K562 (cell line): ENCODE results near the gene KAZN. TPM values are rescaled to one million over a fixed set of nuclear protein-coding genes. Genes with fewer than 3 reads are reported as not detected.

Experiments
- BCL6 ChIP-seq: fragments of 250-450 bp; sonication (Bioruptor Pico); IDR thresholded peaks from 2 replicates; pipeline ENCODE4 v1.4.0; 2020
- CEBPG ChIP-seq, 3 experiments: fragments of 200-800 bp in 1 of 3; sonication (Bioruptor generic) in 1 of 3; sonication (generic) in 1 of 3; formaldehyde crosslinking in 1 of 3; IDR thresholded peaks in 2 of 3; conservative IDR thresholded peaks in 1 of 3; 2 replicates each; pipeline versions ENCODE4 v1.6.1 to v1.8.0; 2016 to 2022; ENCODE audit warnings: missing compliant biosample characterization in 2 of 3, missing genetic modification characterization in 2 of 3, mild to moderate bottlenecking in 1 of 3, missing genetic modification reagents in 1 of 3
- ETV1 ChIP-seq: fragments of 450-650 bp; conservative IDR thresholded peaks from 2 replicates; pipeline ENCODE4 v1.6.1; 2016; ENCODE audit warnings: missing genetic modification characterization, control low read depth, low read depth, missing compliant biosample characterization
- MBD2 ChIP-seq: sonication (generic); IDR thresholded peaks from 2 replicates; pipeline ENCODE4 v1.6.1; 2016; ENCODE audit warnings: low read depth, borderline replicate concordance
- MXI1 ChIP-seq: IDR thresholded peaks from 2 replicates; pipeline ENCODE4 v1.6.1; 2011; ENCODE audit warnings: low read depth, mild to moderate bottlenecking, improper control_type of control experiment, low read length
- SMAD4 ChIP-seq: fragments of 250-450 bp; sonication (Bioruptor Pico); conservative IDR thresholded peaks from 2 replicates; pipeline ENCODE4 v1.8.0; 2021; ENCODE audit warnings: inconsistent platforms, mild to moderate bottlenecking, moderate library complexity
- TARDBP ChIP-seq: fragments of 450-650 bp; IDR thresholded peaks from 2 replicates; pipeline ENCODE4 v1.6.1; 2016
- TCF7 ChIP-seq: sonication (generic); IDR thresholded peaks from 2 replicates; pipeline ENCODE4 v1.6.1; 2016; ENCODE audit warnings: antibody characterized with exemption, borderline replicate concordance
- WHSC1 ChIP-seq: IDR thresholded peaks from one replicate; pipeline ENCODE4 v1.6.1; 2012; ENCODE audit warnings: low read length, control low read depth, inconsistent platforms
- ZNF263 ChIP-seq: sonication (generic); formaldehyde crosslinking; IDR thresholded peaks from 2 replicates; pipeline ENCODE4 v1.8.0; 2022; ENCODE audit warnings: mild to moderate bottlenecking, missing genetic modification reagents, borderline replicate concordance
- polyA plus RNA-seq, 8 experiments: library from polyadenylated mRNA; depleted of rRNA in 4 of 8; stranded (reverse) in 5 of 8; unstranded in 3 of 8; fragments of >200 nt; fragmentation: Nextera tagmentation in 2 of 8; fragmentation: Illumina TruSeq in 1 of 8; extraction: Ambion mirVana in 2 of 8; extraction: Trizol in 1 of 8; gene quantifications; 2 replicates each; pipeline versions ENCODE4 v1.2.1 to v1.2.3, GENCODE V29; 2011 to 2014; ENCODE audit warnings: inconsistent platforms in 1 of 8, missing spikeins in 1 of 8
- total RNA-seq, 7 experiments: library from RNA; depleted of rRNA in 6 of 7; stranded (reverse); fragments of >200 nt in 6 of 7; fragmentation: Illumina TruSeq in 2 of 7; extraction: Trizol in 2 of 7; gene quantifications; 2 replicates each; pipeline versions ENCODE4 v1.2.1 to v1.2.3, GENCODE V29; 2011 to 2021; ENCODE audit warnings: low replicate concordance in 1 of 7
- TF ChIP-seq, protein P1 (sequence below): fragments of 250-450 bp; sonication (Bioruptor Pico); IDR thresholded peaks from 2 replicates; pipeline ENCODE4 v1.5.0; 2020; ENCODE audit warnings: mild to moderate bottlenecking, borderline replicate concordance
- TF ChIP-seq, protein P2 (sequence below): fragments of 250-450 bp; sonication (Bioruptor Pico); IDR thresholded peaks from 2 replicates; pipeline ENCODE4 v1.4.0; 2020
- TF ChIP-seq, protein P3 (sequence below): fragments of 250-450 bp; sonication (Bioruptor Pico); IDR thresholded peaks from 2 replicates; pipeline ENCODE4 v1.8.0; 2021; ENCODE audit warnings: borderline replicate concordance, mild to moderate bottlenecking, moderate library complexity; ENCODE audit not compliant: poor library complexity, severe bottlenecking
- TF ChIP-seq, protein P4 (sequence below): fragments of 450-650 bp; formaldehyde crosslinking; IDR thresholded peaks from 2 replicates; pipeline ENCODE4 v1.4.0; 2020; ENCODE audit warnings: mild to moderate bottlenecking
- TF ChIP-seq, protein P5 (sequence below), 2 experiments: fragments of 450-650 bp; IDR thresholded peaks; 2 replicates each; pipeline ENCODE4 v1.6.1; 2016

Gene KAZN
- total and polyA plus RNA-seq, 9 of the 15 experiments (the other 6 are each of a cell fraction or from before 2014, with no cell fraction given), result 2.1 to 21.6 (median 5.4) TPM

DNA sequence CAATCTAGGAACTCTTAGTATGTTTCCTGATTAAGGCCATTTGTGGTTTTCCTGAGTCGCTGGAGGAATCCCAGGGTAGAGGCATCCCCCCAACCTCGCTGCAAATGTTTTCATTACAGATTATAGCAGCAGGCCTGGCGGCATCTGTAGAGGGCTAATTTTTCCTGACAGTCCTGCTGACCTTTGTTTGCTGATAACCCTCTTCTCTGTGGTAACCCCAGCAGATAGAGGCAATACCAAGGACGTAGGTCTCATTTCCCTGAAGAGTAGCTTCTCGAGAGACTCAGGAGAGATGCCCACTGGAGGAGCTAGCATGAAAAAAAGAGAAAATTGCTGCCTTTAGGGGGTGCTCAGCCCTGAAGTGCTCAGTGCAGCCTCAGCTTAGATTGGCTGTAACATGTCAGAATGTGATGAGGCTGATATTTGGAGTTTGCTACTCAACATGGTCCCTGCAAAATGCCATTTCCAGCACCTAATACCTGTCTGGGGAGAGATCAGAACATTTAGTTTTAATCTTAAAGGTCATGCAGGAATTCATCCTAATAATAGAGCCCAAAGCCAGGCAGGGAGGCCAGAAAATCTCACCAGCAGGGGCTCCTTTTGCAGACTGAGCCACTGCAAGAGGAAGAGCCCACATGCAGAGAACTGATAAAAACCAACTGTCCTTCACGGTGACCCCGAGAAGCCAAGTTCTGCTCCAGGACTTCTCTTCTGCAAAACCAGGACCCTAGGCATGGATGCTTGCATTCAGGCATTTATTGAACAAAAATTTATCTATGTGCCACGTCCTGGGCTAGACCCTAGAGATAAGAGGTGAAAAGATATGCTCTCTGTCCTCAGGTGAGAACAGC is 184.5 kb downstream of the KAZN start (continued):
- TF ChIP-seq, protein P1, sequence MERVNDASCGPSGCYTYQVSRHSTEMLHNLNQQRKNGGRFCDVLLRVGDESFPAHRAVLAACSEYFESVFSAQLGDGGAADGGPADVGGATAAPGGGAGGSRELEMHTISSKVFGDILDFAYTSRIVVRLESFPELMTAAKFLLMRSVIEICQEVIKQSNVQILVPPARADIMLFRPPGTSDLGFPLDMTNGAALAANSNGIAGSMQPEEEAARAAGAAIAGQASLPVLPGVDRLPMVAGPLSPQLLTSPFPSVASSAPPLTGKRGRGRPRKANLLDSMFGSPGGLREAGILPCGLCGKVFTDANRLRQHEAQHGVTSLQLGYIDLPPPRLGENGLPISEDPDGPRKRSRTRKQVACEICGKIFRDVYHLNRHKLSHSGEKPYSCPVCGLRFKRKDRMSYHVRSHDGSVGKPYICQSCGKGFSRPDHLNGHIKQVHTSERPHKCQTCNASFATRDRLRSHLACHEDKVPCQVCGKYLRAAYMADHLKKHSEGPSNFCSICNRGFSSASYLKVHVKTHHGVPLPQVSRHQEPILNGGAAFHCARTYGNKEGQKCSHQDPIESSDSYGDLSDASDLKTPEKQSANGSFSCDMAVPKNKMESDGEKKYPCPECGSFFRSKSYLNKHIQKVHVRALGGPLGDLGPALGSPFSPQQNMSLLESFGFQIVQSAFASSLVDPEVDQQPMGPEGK (CRISPR knock-in tag), result no peak
- TF ChIP-seq CEBPG (CRISPR knock-in tag; IDR thresholded peaks at IDR 0.05) (no peak), CEBPG (tag; conservative IDR thresholded peaks at IDR 0.05 in 1 of 2, IDR thresholded peaks at IDR 0.05 in 1 of 2) (no peak), WHSC1 (no peak), MXI1 (no peak), ETV1 (no peak), MBD2 (peak; percentile 16; the same call in 1 of the 2 replicates), BCL6 (no peak), ZNF263 (CRISPR knock-in tag) (no peak), SMAD4 (CRISPR knock-in tag) (peak; percentile 74), TCF7 (no peak), TARDBP (no peak)
- TF ChIP-seq, protein P2, sequence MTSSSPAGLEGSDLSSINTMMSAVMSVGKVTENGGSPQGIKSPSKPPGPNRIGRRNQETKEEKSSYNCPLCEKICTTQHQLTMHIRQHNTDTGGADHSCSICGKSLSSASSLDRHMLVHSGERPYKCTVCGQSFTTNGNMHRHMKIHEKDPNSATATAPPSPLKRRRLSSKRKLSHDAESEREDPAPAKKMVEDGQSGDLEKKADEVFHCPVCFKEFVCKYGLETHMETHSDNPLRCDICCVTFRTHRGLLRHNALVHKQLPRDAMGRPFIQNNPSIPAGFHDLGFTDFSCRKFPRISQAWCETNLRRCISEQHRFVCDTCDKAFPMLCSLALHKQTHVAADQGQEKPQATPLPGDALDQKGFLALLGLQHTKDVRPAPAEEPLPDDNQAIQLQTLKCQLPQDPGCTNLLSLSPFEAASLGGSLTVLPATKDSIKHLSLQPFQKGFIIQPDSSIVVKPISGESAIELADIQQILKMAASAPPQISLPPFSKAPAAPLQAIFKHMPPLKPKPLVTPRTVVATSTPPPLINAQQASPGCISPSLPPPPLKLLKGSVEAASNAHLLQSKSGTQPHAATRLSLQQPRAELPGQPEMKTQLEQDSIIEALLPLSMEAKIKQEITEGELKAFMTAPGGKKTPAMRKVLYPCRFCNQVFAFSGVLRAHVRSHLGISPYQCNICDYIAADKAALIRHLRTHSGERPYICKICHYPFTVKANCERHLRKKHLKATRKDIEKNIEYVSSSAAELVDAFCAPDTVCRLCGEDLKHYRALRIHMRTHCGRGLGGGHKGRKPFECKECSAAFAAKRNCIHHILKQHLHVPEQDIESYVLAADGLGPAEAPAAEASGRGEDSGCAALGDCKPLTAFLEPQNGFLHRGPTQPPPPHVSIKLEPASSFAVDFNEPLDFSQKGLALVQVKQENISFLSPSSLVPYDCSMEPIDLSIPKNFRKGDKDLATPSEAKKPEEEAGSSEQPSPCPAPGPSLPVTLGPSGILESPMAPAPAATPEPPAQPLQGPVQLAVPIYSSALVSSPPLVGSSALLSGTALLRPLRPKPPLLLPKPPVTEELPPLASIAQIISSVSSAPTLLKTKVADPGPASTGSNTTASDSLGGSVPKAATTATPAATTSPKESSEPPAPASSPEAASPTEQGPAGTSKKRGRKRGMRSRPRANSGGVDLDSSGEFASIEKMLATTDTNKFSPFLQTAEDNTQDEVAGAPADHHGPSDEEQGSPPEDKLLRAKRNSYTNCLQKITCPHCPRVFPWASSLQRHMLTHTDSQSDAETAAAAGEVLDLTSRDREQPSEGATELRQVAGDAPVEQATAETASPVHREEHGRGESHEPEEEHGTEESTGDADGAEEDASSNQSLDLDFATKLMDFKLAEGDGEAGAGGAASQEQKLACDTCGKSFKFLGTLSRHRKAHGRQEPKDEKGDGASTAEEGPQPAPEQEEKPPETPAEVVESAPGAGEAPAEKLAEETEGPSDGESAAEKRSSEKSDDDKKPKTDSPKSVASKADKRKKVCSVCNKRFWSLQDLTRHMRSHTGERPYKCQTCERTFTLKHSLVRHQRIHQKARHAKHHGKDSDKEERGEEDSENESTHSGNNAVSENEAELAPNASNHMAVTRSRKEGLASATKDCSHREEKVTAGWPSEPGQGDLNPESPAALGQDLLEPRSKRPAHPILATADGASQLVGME (CRISPR knock-in tag), result no peak
- TF ChIP-seq, protein P3, sequence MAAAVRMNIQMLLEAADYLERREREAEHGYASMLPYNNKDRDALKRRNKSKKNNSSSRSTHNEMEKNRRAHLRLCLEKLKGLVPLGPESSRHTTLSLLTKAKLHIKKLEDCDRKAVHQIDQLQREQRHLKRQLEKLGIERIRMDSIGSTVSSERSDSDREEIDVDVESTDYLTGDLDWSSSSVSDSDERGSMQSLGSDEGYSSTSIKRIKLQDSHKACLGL (CRISPR knock-in tag), result no peak
- TF ChIP-seq, protein P4, sequence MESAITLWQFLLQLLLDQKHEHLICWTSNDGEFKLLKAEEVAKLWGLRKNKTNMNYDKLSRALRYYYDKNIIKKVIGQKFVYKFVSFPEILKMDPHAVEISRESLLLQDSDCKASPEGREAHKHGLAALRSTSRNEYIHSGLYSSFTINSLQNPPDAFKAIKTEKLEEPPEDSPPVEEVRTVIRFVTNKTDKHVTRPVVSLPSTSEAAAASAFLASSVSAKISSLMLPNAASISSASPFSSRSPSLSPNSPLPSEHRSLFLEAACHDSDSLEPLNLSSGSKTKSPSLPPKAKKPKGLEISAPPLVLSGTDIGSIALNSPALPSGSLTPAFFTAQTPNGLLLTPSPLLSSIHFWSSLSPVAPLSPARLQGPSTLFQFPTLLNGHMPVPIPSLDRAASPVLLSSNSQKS (CRISPR knock-in tag), result no peak
- TF ChIP-seq, protein P5, sequence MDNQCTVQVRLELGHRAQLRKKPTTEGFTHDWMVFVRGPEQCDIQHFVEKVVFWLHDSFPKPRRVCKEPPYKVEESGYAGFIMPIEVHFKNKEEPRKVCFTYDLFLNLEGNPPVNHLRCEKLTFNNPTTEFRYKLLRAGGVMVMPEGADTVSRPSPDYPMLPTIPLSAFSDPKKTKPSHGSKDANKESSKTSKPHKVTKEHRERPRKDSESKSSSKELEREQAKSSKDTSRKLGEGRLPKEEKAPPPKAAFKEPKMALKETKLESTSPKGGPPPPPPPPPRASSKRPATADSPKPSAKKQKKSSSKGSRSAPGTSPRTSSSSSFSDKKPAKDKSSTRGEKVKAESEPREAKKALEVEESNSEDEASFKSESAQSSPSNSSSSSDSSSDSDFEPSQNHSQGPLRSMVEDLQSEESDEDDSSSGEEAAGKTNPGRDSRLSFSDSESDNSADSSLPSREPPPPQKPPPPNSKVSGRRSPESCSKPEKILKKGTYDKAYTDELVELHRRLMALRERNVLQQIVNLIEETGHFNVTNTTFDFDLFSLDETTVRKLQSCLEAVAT (IDR thresholded peaks at IDR 0.05), result no peak
